ENCODE measurements around the gene CSNK1G1. TPM values are rescaled to one million over a fixed set of nuclear protein-coding genes. Genes with fewer than 3 reads are reported as not detected.
"Not testable (repeated sequence)": the region's sequence is repeated elsewhere in the genome, so short reads cannot be mapped to it uniquely, and the experiment has no call there.

The CSNK1G1 gene
- total and polyA plus RNA-seq, 2 donors (not counting 1 experiment from before 2014, with no cell fraction given), result 18.2 to 27.1 TPM

- no peaks in the 10 kb centered on the region for H3K27me3 ChIP-seq (ENCODE audit: control insufficient read depth, insufficient read depth, low read length)
- no peaks in the 10 kb centered on the region for H3K36me3 ChIP-seq (ENCODE audit: control insufficient read depth, insufficient read depth, low read length)
- H3K27ac ChIP-seq (ENCODE audit: insufficient read depth, low read length), result no peak overlapping the region
- peak in 1 of 2 donors; percentile 61 for DNase-seq (ENCODE audit: low read depth in 2 of 2)
- no peak overlapping the region for H3K4me3 ChIP-seq (replicated peaks in 1 of 4; ENCODE audit: control extremely low read depth in 1 of 4, insufficient read depth in 1 of 4, low read depth in 3 of 4, low read length in 4 of 4)
- no peak overlapping the region for H2AFZ ChIP-seq (ENCODE audit: low read length)
- no peaks in the 10 kb centered on the region for H4K20me1 ChIP-seq (ENCODE audit: control insufficient read depth, extremely low read depth, insufficient read depth, low read length)
- H3K4me1 ChIP-seq (ENCODE audit: control insufficient read depth, extremely low read depth, insufficient read depth, low read length), result peaks cover 10% of the 10 kb centered on the region
- no peak overlapping the region for H3K9ac ChIP-seq (ENCODE audit: insufficient read depth, low read length)
- H3K79me2 ChIP-seq (ENCODE audit: control insufficient read depth, insufficient read depth, low read length), result peaks cover 57% of the 10 kb centered on the region
- H3K4me2 ChIP-seq (ENCODE audit: extremely low read depth, insufficient read depth, low read length), result no peak overlapping the region
- no peaks in the 10 kb centered on the region for H3K9me3 ChIP-seq (ENCODE audit: control insufficient read depth, insufficient read depth, low read depth, low read length)
- TF ChIP-seq CTCF (conservative IDR thresholded peaks at IDR 0.05 in 1 of 2, IDR thresholded peaks at IDR 0.05 in 1 of 2; ENCODE audit: low read depth in 1 of 2, low read length in 2 of 2) (no peak), EZH2 (IDR thresholded peaks at IDR 0.05; ENCODE audit: low read length, missing control alignments) (no peak)
These were observed 7.5 kb downstream of the CSNK1G1 start for GRCh38 chr15:64348455-64348854.

DNA sequence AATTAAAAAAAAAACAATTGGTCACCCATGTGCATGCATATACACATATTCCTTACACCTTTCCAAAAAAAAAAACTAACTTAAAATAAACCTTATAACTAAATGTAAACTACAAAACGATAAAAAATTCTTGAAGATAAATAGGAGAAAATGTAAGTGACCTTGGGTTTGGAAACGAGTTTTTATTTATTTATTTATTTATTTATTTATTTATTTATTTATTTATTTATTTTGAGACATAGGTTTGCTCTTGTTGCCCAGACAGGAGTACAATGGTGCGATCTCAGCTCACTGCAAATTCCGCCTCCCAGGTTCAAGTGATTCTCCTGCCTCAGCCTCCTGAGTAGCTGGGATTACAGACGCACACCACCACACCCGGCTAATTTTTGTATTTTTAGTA, 9.7 kb downstream of the CSNK1G1 start:
- H3K27ac ChIP-seq (ENCODE audit: insufficient read depth, low read length); H2AFZ ChIP-seq (ENCODE audit: low read length); DNase-seq (ENCODE audit: low read depth in 2 of 2); H3K9ac ChIP-seq (ENCODE audit: insufficient read depth, low read length); H3K4me3 ChIP-seq (replicated peaks in 1 of 4; ENCODE audit: control extremely low read depth in 1 of 4, insufficient read depth in 1 of 4, low read depth in 3 of 4, low read length in 4 of 4); H3K9me3 ChIP-seq (ENCODE audit: control insufficient read depth, insufficient read depth, low read depth, low read length); H3K4me2 ChIP-seq (ENCODE audit: extremely low read depth, insufficient read depth, low read length); H3K36me3 ChIP-seq (ENCODE audit: control insufficient read depth, insufficient read depth, low read length); H4K20me1 ChIP-seq (ENCODE audit: control insufficient read depth, extremely low read depth, insufficient read depth, low read length); H3K27me3 ChIP-seq (ENCODE audit: control insufficient read depth, insufficient read depth, low read length): not testable (repeated sequence)
- peaks cover 54% of the 10 kb centered on the region for H3K79me2 ChIP-seq (ENCODE audit: control insufficient read depth, insufficient read depth, low read length)
- H3K4me1 ChIP-seq (ENCODE audit: control insufficient read depth, extremely low read depth, insufficient read depth, low read length), result peaks cover 13% of the 10 kb centered on the region

GRCh38 chr15:64344651-64345294, 11.2 kb downstream of the CSNK1G1 start:
- no peaks in the 10 kb centered on the region for H4K20me1 ChIP-seq (ENCODE audit: control insufficient read depth, extremely low read depth, insufficient read depth, low read length)
- no peak overlapping the region for H3K4me3 ChIP-seq (replicated peaks in 1 of 4; ENCODE audit: control extremely low read depth in 1 of 4, insufficient read depth in 1 of 4, low read depth in 3 of 4, low read length in 4 of 4)
- H3K36me3 ChIP-seq (ENCODE audit: control insufficient read depth, insufficient read depth, low read length), result no peaks in the 10 kb centered on the region
- H3K9me3 ChIP-seq (ENCODE audit: control insufficient read depth, insufficient read depth, low read depth, low read length), result no peaks in the 10 kb centered on the region
- peaks cover 46% of the 10 kb centered on the region for H3K79me2 ChIP-seq (ENCODE audit: control insufficient read depth, insufficient read depth, low read length)
- peaks cover 13% of the 10 kb centered on the region for H3K4me1 ChIP-seq (ENCODE audit: control insufficient read depth, extremely low read depth, insufficient read depth, low read length)
- H3K9ac ChIP-seq (ENCODE audit: insufficient read depth, low read length), result no peak overlapping the region
- peak; percentile 43 to 64 for DNase-seq (ENCODE audit: low read depth in 2 of 2)
- H3K27ac ChIP-seq (ENCODE audit: insufficient read depth, low read length), result no peak overlapping the region
- TF ChIP-seq CTCF (conservative IDR thresholded peaks at IDR 0.05 in 1 of 2, IDR thresholded peaks at IDR 0.05 in 1 of 2; ENCODE audit: low read depth in 1 of 2, low read length in 2 of 2) (no peak), EZH2 (IDR thresholded peaks at IDR 0.05; ENCODE audit: low read length, missing control alignments) (no peak)
- peak overlapping the region; percentile 48 for H3K4me2 ChIP-seq (ENCODE audit: extremely low read depth, insufficient read depth, low read length)
- H2AFZ ChIP-seq (ENCODE audit: low read length), result no peak overlapping the region
- H3K27me3 ChIP-seq (ENCODE audit: control insufficient read depth, insufficient read depth, low read length), result no peaks in the 10 kb centered on the region
